HCT116 (cell line): ENCODE measurements around the gene HAND2.

ENCODE experiments used
- CTCF ChIP-seq, 3 experiments: fragments of 200-600 bp in 1 of 3; sonication (generic) in 1 of 3; IDR thresholded peaks in 2 of 3; conservative IDR thresholded peaks in 1 of 3; 2 replicates each; pipeline ENCODE4 v1.5.1; 2012 to 2017; ENCODE audit warnings: low read depth in 2 of 3, low read length in 2 of 3, antibody characterized with exemption in 1 of 3, borderline replicate concordance in 1 of 3, control low read depth in 1 of 3, mild to moderate bottlenecking in 1 of 3, mixed read lengths in 1 of 3, mixed run types in 1 of 3, moderate library complexity in 1 of 3; ENCODE audit not compliant: insufficient read depth in 1 of 3
- ELF1 ChIP-seq: IDR thresholded peaks from 2 replicates; pipeline ENCODE4 v1.6.1; 2012; ENCODE audit warnings: low read depth, borderline replicate concordance
- EZH2 ChIP-seq: fragments of 200-600 bp; sonication (generic); IDR thresholded peaks from 2 replicates; pipeline ENCODE4 v1.6.1; 2017; ENCODE audit warnings: antibody characterized with exemption, mixed run types
- JUND ChIP-seq: IDR thresholded peaks from 2 replicates; pipeline ENCODE4 v1.6.1; 2012
- POLR2A ChIP-seq: IDR thresholded peaks from 2 replicates; pipeline ENCODE4 v1.7.0; 2011; ENCODE audit warnings: borderline replicate concordance; ENCODE audit not compliant: insufficient read depth, insufficient read length; ENCODE audit errors: extremely low read depth
- POLR2AphosphoS5 ChIP-seq: IDR thresholded peaks from 2 replicates; pipeline ENCODE4 v1.6.1; 2011; ENCODE audit warnings: mild to moderate bottlenecking, low read depth, low read length, moderate library complexity
- RAD21 ChIP-seq: IDR thresholded peaks from 2 replicates; pipeline ENCODE4 v1.6.1; 2012; ENCODE audit warnings: low read depth, mild to moderate bottlenecking
- REST ChIP-seq: IDR thresholded peaks from 2 replicates; pipeline ENCODE4 v1.6.1; 2012; ENCODE audit warnings: low read depth
- SIN3A ChIP-seq: IDR thresholded peaks from 2 replicates; pipeline ENCODE4 v1.6.1; 2012; ENCODE audit warnings: low read depth
- SP1 ChIP-seq: IDR thresholded peaks from 2 replicates; pipeline ENCODE4 v1.6.1; 2012; ENCODE audit warnings: low read depth
- ZNF274 ChIP-seq: fragments of 200-500 bp; sonication (Bioruptor generic); IDR thresholded peaks from 2 replicates; pipeline ENCODE4 v1.6.1; 2014; ENCODE audit warnings: mild to moderate bottlenecking, low read depth, low read length, inconsistent platforms
- TF ChIP-seq, protein P1 (sequence below): IDR thresholded peaks from 2 replicates; pipeline ENCODE4 v1.6.1; 2012
- TF ChIP-seq, protein P2 (sequence below): IDR thresholded peaks from 2 replicates; pipeline ENCODE4 v1.6.1; 2012

DNA sequence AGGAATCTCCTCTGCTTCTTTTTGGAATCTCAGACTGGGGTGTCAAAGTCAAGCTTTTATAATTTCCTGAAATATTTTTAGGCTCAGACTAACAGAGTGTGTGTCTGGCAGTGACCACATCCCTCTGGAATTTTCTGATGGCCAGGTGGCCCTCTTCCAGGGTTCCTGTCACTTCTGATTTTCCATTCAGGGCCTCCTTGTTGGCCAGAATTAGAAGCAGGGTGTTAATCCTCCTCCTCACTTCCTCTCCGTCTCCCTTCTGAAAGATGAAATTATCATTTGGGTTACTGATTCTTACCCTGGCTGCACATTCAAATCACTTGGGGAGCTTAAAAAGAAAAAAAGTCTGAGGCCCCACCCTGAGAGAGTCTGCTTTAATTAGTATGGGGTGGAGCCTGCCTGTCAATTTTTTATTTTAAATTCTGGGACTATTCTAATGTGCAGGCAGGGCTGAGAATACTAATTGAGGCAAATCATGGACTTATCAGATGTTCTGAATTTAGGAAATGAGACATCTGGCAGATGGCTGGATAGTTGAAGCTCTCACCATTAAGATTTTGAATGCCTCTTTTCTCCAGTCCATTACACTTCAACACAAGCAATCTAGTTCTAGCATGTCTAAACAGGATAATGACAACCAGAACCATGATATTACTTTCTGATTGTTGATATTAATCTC is 43.2 kb downstream of the HAND2 start:
- no peak for TF ChIP-seq CTCF (IDR thresholded peaks at IDR 0.05 in 2 of 3, conservative IDR thresholded peaks at IDR 0.05 in 1 of 3; ENCODE audit: borderline replicate concordance in 1 of 3, insufficient read depth in 1 of 3, low read depth in 2 of 3, low read length in 2 of 3)
- no peak for TF ChIP-seq ZNF274
- no peak for TF ChIP-seq ELF1
- TF ChIP-seq, protein P1, sequence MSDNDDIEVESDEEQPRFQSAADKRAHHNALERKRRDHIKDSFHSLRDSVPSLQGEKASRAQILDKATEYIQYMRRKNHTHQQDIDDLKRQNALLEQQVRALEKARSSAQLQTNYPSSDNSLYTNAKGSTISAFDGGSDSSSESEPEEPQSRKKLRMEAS: no peak
- TF ChIP-seq POLR2AphosphoS5: no peak
- no peak for TF ChIP-seq EZH2
- no peak for TF ChIP-seq POLR2A
- no peak for TF ChIP-seq SP1
- no peak for TF ChIP-seq REST
- TF ChIP-seq, protein P2, sequence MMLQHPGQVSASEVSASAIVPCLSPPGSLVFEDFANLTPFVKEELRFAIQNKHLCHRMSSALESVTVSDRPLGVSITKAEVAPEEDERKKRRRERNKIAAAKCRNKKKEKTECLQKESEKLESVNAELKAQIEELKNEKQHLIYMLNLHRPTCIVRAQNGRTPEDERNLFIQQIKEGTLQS: no peak
- no peak for TF ChIP-seq SIN3A
- no peak for TF ChIP-seq JUND
- TF ChIP-seq RAD21: no peak
